NCI-H82 (cell line): ENCODE results near the gene DYNLT4.
A peak's percentile ranks its signal among the peaks of the same experiment; 100 is the strongest.
"Not testable (repeated sequence)": the region's sequence is repeated elsewhere in the genome, so short reads cannot be mapped to it uniquely, and the experiment has no call there.

Experiments used
- DNase-seq: peaks from one replicate; lab custom pipeline; 2025; lab: John Stamatoyannopoulos, UW

DYNLT4 gene

DNA sequence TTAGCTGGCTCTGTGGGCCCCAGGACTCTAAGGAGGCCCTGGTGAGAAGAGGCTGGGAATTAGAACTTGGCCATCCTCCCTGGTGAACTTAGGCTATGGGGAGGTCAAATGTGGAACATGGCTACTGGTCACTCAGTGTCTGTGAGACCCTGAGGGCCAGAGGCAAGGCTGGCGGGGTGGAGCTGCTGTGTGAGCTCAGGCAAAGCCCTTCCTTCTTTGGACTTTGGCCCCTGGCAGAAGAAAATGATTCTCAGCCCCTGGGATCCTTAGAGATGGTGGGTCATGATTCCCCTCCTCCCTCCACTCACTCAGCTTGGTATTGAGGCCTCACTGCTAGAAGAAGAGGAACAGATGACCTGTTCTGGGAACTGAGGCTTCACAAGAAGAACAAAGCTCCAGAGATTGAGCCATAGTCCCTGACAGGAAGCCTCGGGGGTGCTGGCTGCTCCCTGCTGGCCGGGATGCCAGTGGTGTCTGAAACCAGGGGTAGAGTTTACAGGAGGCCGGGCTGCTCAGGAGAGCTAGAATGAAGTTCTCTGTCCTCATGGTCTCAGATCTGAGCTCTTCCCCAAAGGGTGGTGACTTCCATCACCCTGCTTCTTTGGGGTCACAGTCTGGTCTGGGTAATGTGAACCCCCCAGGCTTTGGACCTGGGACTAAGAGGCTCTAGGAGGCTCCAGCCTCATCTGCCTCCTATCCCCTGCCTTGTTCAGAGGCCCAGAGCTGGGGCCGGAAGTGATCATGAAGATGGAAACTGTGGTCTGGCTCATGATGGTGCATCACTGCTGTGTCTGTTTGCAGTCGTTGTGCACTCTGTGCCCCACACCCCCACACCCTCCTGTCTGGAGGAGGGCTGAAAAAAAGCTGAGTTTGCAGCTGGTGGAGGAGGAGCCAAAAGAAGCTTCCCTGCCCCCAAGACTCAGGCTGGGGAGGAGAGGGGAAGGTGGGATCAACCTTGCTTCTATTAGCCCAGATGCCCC is 2.1 kb upstream of the DYNLT4 start:
- DNase-seq, result peak; percentile 42

DNA sequence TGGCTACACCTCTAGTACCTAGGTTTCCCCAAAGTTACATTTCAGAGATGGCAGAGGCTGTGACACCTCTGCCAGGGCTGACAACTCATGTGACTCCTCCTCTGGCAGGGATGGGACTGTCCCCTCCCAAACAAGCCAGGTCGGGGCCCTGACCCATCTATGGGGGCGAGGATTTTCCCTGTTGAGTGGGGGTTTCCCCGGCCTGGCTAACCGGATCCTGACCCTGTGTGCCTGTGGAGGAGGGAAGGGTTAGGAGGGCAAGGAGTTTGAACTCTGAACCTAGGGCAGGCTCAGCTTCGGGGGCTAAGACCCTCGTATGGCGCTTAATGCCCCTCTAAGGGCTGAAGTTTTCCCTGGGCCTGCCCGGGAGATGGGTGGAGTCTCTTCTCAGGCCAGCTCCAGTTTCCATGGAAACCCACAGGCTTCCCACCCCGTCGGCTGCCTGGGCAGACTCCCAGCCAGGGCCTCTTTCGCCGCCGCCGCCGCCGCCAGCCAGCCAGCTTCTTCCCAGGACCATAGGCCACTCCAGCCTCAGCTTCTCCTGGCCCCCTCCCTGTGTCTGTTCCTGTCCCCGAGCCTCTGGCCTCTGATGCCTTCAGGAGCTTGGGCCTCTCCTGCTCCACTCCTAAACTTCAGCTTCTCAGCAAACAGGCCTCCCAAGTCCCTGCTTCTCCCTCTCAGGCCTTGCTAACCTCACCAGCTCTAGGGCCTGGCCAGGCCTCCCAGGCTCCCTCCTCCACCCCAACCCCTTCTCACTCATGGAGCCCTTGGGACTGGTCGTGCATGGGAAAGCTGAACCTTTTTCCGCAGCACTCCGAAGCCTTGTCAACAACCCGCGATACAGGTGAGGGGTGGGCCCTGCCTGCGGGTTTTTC is 1.1 kb upstream of the DYNLT4 start, which contains the start of gene BTBD19:
Gene BTBD19 (plus strand): TSS at position 461 of the 875 bp plus-strand sequence. CDS start 298 bp downstream, at position 759.
- no peak for DNase-seq

- DNase-seq, result peak; percentile 84
These were observed 362 bp upstream of the DYNLT4 start for GRCh38 chr1:44807364-44808062.

DNA sequence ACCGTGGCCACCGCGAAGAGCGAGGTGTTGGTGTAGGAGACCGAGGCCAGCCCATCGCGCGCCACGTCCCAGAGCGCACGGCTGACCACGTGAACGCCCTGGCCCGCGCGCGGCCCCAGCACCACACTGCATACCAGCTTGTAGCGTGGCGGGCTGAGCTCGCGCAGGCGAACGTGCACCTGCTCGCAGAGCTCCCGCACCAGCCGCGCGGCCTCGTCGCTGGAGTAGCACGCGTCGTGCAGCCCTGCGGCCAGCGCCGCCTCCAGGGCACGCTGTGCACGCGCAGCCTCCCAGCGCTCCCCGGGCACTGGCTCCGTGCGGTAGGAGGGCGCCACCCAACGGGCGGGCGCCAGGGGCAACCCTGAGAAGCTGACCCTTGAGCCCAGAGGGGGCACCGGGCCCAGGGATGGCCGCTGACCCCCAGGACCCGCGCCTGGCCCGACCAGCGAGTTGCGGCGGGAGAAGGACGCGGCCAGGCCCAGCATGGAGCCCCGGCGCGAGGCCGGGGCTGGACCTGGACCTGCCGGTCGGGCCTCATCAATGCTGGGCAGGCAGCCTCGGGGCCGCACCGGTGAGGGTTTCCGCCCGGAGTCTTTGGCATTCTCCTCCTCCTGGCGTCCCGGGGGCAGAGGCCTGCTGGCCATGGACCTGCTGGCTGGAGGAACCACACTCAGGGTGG is 987 bp downstream of the DYNLT4 start:
- no peak for DNase-seq

GRCh38 chr1:44805311-44806024 is 1.7 kb downstream of the DYNLT4 start:
- DNase-seq, result no peak

GRCh38 chr1:44803312-44804095 is 3.6 kb downstream of the DYNLT4 start:
- DNase-seq, result no peak

DNA sequence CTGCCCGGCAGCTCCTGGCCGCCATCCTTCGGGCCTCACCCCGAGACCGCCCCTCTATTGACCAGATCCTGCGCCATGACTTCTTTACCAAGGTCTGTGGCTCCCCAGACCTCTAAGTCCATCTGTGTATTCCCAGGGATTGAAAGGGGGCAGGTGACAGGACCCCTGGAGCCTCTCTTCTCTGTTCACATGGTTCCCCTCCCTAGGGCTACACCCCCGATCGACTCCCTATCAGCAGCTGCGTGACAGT is 4.2 kb downstream of the DYNLT4 start:
- DNase-seq, result no peak

- peak; percentile 61 for DNase-seq
These were observed 4.7 kb downstream of the DYNLT4 start for GRCh38 chr1:44802306-44803061.

DNA sequence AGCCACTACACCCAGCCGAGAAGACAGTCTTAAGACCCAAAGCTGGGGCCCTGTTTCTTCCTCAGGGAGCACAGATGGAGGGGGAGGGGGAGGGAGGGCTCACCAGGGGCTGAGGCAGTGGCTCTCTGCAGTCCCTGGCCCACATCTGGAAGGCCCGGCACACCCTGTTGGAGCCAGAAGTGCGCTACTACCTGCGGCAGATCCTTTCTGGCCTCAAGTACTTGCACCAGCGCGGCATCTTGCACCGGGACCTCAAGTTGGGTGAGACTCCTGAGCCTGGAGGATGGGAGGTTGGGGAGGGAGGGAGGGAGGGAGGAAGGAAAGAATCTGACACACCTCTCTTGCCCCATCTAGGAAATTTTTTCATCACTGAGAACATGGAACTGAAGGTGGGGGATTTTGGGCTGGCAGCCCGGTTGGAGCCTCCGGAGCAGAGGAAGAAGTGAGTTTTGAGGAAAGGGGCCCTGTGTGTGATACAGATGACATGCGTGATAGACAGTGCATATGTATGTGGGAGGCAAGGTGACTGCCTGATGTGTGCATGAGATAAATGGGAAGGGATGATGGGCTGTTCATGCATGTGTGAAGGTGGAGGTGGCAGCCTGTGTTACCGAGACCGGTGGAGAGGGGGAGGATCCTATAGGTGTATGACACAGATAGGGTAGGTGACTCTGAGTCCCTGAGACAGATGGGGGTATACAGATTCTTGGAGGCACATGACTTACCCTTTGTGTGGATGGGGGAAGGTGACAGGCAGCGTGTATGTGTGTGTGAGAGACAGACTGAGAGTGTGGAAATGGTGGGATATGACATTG is 5.5 kb downstream of the DYNLT4 start:
- DNase-seq, result peak; percentile 79

GRCh38 chr1:44799770-44800584 is 7.2 kb downstream of the DYNLT4 start, which contains the start of gene PLK3:
PLK3 (plus strand) TSS chr1:44800377; CDS start chr1:44800464, 87 bp downstream.
- peak; percentile 100 for DNase-seq

DNA sequence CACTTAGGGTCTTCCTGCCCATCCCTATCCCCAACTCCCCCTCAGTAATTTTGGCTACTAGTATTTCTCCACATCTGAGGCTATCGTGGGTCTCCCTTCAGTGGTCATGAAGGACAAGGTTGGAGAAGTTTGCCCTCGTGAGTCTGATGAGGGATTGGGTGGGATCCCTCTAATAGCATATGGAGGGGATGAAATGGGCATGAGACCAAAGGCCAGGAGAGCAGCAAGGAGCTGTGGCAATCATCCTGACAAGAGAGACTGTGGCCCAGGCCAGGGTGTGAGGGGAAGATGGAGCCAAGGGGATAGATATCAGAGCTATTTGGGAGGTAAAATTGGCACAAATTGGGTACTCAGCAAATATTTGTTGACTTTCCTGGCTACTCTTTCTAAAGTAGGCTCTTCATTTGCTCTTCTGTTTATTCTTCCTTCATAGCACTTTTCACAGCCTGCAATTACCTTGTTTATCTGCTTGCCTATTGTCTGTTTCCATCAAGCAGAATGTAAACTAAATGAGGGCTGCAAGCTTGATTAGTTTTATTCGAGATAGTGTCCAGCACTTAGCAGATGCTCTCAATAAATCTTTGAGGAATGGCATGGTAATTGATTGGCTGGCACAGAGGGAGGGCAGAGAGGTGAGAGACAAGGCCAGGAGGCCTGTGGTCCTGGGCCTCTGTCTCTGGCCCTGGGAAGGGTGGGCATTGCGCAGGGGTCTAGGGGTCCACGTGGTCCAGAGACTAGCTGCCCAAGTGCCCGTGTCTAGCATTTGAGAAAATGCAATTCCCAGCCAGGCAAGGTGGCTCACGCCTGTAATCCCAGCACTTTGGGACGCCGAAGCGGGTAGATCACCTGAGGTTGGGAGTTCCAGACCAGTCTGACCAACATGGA is 8.4 kb downstream of the DYNLT4 start:
- DNase-seq, result no peak

DNA sequence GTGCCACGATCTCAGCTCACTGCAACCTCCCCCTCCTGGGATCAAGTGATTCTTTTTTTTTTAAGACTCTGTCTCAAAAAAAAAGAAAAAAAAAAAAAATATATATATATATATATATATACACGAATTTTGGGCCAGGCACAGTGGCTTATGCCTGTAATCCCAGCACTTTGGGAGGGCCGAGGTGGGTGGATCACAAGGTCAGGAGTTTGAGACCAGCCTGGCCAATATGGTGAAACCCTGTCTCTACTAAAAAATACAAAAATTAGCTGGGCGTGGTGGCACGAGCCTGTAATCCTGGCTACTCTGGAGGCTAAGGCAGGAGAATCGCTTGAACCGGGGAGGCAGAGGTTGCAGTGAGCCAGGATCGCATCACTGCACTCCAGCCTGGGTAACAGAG is 9.3 kb downstream of the DYNLT4 start:
- not testable (repeated sequence) for DNase-seq

DNA sequence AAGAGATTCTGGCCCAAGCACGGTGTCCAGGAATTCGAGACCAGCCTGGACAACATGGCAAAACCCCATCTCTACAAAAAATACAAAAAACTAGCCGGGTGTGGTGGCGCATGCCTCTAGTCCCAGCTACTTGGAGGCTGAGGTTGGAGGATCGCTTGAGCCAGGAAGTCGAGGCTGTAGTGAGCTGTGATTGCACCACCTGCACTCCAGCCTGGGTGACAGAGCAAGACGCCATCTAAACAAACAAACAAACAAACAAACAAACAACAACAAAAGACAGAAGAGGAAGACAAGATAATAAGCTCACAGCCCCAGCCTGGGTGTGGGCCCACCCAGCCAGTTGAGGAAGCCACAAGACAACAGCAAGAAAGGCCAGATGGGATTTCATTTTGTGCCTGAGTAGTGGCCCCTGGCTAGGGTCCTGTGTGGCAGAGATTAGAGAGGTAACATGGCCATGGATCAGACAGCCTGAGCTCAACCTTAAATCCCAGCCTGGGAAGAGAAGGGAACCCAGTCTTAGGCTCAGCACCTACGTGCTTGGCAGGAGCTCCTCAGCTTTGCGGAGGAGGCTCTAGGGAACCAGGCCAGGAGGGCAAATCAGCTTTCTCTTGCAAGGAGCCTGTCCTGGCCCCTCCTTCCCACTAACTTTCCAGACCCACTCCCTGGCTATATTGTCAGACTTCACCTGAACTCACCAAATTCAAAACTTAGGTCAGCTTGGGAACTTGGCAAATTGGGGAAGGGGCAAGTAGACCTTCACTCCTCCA is 14.2 kb downstream of the DYNLT4 start:
- DNase-seq, result peak; percentile 52

DNA sequence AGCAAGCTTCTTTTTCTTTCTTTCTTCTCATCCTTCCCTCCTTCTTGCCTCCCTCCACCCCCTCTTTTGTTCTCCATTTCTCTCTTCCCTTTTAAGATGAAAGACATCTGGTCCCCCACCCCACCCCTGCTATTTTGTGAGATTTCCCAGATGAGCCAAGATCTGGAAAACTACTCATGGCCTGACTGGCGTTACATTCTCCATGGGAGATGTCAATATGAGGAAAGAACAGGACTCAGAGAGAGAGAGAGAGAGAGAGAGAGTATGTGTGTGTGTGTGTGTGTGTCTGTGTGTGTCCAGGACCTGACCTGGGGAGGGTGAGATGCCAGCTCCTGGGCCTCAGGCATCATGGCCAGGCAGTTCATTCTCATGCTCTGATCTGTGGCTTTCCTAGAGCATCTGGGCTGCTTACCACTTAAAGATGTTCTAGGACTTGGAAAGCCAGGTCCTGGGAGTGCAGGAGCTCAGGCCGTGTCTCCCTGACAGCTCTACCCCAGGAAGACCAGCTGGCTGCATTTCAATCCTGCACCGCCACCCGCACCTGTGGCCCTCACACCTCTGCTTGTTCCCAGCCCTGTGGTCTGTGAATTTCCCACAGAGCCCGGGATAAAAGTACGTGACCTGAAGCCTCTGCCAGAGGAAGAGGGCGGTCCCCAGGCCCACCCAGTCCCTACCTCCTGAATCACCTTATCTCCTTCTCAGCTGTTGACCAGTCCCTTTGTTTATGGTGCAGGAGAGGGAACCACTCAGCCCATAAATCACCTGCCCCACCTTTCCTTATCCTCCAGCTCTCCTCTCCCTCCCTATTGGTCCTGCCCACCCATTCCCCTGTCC is 16.0 kb downstream of the DYNLT4 start:
- no peak for DNase-seq
